Measurements from ENCODE around the gene SMIM1. TPM values are rescaled to one million over a fixed set of nuclear protein-coding genes. Genes with fewer than 3 reads are reported as not detected.

The SMIM1 gene
- total RNA-seq, 1 donor from 2014 or later, result not detected

DNA sequence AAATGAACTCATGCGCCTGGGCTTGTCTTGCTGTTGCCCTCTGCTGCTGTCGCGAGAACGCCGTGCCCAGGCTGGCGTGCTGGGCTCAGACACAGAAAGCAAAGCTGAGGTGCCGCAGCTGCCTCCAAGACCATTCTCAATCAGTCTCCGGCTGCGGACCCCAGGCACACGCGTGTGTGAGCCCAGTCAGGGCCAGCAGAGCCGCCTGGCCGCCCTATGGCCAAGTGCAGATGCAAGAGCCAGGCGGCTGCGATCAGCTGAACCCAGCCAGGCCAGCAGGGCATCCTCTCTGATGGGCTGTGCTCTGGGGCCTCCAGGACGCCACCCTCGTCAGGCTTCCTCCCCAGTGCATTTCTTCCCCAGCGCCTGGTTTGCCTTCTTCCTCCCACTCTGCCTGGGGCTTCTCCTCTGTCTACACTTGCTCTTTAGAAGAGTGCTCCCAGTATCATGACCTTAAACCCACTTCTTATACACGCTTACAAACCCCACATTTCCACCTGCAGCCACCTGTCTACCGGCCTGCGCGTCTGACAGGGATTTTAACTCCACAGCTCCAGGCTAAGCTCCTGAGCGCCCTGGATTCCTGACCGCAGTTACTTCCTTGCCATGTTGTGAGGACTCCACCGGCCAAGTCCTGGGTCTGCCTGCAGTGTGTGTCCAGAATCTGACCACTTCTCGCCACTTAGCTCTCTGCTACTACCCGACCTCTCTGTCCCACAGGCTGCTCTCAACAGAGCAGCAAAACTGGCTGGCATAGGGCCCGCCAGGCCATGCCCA lies 45.5 kb downstream of the SMIM1 start:
- TF ChIP-seq, protein P1, sequence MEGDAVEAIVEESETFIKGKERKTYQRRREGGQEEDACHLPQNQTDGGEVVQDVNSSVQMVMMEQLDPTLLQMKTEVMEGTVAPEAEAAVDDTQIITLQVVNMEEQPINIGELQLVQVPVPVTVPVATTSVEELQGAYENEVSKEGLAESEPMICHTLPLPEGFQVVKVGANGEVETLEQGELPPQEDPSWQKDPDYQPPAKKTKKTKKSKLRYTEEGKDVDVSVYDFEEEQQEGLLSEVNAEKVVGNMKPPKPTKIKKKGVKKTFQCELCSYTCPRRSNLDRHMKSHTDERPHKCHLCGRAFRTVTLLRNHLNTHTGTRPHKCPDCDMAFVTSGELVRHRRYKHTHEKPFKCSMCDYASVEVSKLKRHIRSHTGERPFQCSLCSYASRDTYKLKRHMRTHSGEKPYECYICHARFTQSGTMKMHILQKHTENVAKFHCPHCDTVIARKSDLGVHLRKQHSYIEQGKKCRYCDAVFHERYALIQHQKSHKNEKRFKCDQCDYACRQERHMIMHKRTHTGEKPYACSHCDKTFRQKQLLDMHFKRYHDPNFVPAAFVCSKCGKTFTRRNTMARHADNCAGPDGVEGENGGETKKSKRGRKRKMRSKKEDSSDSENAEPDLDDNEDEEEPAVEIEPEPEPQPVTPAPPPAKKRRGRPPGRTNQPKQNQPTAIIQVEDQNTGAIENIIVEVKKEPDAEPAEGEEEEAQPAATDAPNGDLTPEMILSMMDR (IDR thresholded peaks at IDR 0.05; ENCODE audit: insufficient read depth, low read length, poor library complexity, severe bottlenecking), result no peak
- no peak overlapping the region for H3K4me3 ChIP-seq (ENCODE audit: low read depth, low read length)
- peaks cover 2% of the 10 kb centered on the region for H3K36me3 ChIP-seq (ENCODE audit: control insufficient read depth, insufficient read depth, low read length)
- no peak for DNase-seq (ENCODE audit: low read depth)
- H3K27me3 ChIP-seq (ENCODE audit: control insufficient read depth, insufficient read depth, low read length), result no peaks in the 10 kb centered on the region

DNA sequence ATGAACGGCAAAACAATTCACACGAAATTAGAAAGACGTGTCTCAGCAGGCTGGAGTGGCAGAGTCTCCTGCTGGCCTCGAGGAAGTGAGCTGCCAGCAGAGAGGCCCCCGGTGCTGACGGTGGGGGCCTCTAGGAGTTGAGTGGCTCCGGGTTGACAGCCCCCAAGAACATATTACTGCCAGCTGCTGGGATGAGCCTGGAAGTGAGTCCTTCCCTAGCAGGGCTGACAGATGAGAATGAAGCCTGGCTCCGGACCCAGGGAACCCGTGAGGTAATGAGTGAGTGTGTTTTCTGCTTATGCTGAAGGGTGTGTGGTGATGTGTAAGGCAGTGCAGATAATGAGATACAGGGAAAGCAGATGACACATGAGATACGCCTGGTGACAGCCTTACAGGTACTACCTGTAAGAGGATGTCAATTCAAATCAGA lies 47.2 kb downstream of the SMIM1 start:
- Histone ChIP-seq H3K4me3 (ENCODE audit: low read depth, low read length) (no peak overlapping the region), H3K27me3 (ENCODE audit: control insufficient read depth, insufficient read depth, low read length) (no peaks in the 10 kb centered on the region), H3K36me3 (ENCODE audit: control insufficient read depth, insufficient read depth, low read length) (peaks cover 2% of the 10 kb centered on the region)
- DNase-seq (ENCODE audit: low read depth), result no peak
- TF ChIP-seq, protein P1 (IDR thresholded peaks at IDR 0.05; ENCODE audit: insufficient read depth, low read length, poor library complexity, severe bottlenecking), result no peak

DNA sequence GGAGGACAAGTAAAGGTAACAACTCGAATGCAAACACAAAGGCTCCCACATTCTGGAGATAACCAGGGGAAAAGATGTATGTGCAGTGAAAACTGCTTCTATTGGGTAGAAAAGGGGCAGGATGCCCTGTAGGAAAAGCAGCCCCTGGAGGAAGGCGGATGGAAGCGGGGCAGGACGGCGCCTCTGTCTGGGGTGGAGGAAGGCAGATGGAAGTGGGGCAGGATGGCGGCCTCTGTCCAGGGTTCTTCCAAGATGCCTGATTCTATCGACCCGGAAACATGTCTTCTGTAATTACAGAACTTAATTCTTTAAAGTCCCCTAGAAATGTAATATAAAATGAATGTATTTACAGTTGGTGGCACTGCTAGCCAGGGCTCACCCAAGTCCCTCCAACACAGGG lies 47.8 kb downstream of the SMIM1 start:
- no peak overlapping the region for H3K4me3 ChIP-seq (ENCODE audit: low read depth, low read length)
- TF ChIP-seq, protein P1 (IDR thresholded peaks at IDR 0.05; ENCODE audit: insufficient read depth, low read length, poor library complexity, severe bottlenecking), result no peak
- peaks cover 2% of the 10 kb centered on the region for H3K36me3 ChIP-seq (ENCODE audit: control insufficient read depth, insufficient read depth, low read length)
- no peak for DNase-seq (ENCODE audit: low read depth)
- no peaks in the 10 kb centered on the region for H3K27me3 ChIP-seq (ENCODE audit: control insufficient read depth, insufficient read depth, low read length)

DNA sequence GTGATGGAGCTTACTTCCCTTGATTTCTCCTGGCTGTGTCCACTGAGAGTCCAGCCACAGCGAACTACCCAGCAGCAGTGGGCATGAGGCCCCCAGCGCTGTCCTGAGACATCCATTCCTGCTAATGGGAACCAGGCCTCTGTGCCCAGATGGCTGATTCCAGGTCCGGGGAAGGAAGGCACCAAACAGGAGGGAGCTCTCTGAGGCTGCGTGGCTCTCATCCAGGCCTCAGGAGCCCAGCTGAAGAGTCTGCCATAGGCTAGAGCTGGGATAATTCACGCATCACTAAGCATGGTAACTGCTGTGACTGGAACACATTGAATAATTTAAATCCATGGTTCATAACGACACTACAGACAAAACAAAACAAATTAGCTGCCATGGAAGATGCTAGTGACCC lies 48.5 kb downstream of the SMIM1 start:
- no peak for DNase-seq (ENCODE audit: low read depth)
- Histone ChIP-seq H3K4me3 (ENCODE audit: low read depth, low read length) (no peak overlapping the region), H3K27me3 (ENCODE audit: control insufficient read depth, insufficient read depth, low read length) (no peaks in the 10 kb centered on the region), H3K36me3 (ENCODE audit: control insufficient read depth, insufficient read depth, low read length) (peaks cover 2% of the 10 kb centered on the region)
- TF ChIP-seq, protein P1 (IDR thresholded peaks at IDR 0.05; ENCODE audit: insufficient read depth, low read length, poor library complexity, severe bottlenecking), result no peak

DNA sequence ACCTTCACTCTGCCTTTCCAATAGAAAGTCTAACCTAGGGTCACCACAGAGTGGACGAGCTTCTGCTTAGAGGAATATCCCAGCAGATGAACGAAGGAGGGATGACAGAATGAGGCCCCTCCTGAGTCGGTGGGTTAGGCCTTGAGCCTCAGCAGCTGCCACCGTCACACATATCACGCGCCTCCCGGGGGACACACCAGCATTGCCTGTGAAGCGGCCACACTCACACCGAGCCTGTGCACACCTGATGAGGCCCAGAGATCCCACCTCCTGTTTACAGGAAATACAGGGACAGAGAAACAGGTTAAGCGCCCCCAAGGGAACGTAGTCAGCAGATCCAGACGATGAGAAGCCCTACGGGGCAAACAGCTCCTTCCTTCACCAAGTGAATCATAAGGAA lies 48.9 kb downstream of the SMIM1 start:
- H3K36me3 ChIP-seq (ENCODE audit: control insufficient read depth, insufficient read depth, low read length), result peaks cover 2% of the 10 kb centered on the region

More for the DNA sequence above, 48.9 kb downstream of the SMIM1 start:
- Histone ChIP-seq H3K4me3 (ENCODE audit: low read depth, low read length) (no peak overlapping the region), H3K27me3 (ENCODE audit: control insufficient read depth, insufficient read depth, low read length) (no peaks in the 10 kb centered on the region)
- no peak for DNase-seq (ENCODE audit: low read depth)
- TF ChIP-seq, protein P1 (IDR thresholded peaks at IDR 0.05; ENCODE audit: insufficient read depth, low read length, poor library complexity, severe bottlenecking), result no peak
